Endothelial cell of umbilical vein (primary cell): ENCODE results near the gene PDLIM1. TPM values are rescaled to one million over a fixed set of nuclear protein-coding genes. Genes with fewer than 3 reads are reported as not detected.

Source experiments
- BruUV-seq: library from RNA; stranded (reverse); fragments of 400-500 nt; replicated peaks from 2 replicates; lab custom pipeline; 2021; lab: Mats Ljungman, UMichigan
- CTCF ChIA-PET: fragments of 300-600, 350-600 bp; sonication (Branson Sonifier 250); formaldehyde crosslinking; loops from one replicate; lab custom pipeline; 2021; ENCODE audit warnings: antibody characterized with exemption, inconsistent platforms; lab: Charles Lee
- POLR2A ChIA-PET: fragments of 300-600, 350-600 bp; sonication (Branson Sonifier 250); formaldehyde crosslinking; loops from one replicate; lab custom pipeline; 2021; ENCODE audit warnings: antibody characterized with exemption, inconsistent platforms; lab: Charles Lee
- DNase-seq: peaks from one replicate; pipeline ENCODE4 v3.0.0-alpha.2; 2011; ENCODE audit warnings: low read depth, low spot score
- FAIRE-seq: peaks from 2 replicates; lab custom pipeline; 2011; peaks lifted over from hg19 to GRCh38; lab: Jason Lieb, UNC
- H2AFZ ChIP-seq: 2 replicates; pipeline ENCODE4 v1.6.0; 2012; ENCODE audit warnings: low read depth, low read length, control low read depth, inconsistent platforms
- H3K27ac ChIP-seq: 2 replicates; pipeline ENCODE4 v1.5.1; 2011; ENCODE audit warnings: low read depth, mild to moderate bottlenecking, control low read depth, low read length, moderate library complexity; ENCODE audit not compliant: insufficient read depth
- H3K27me3 ChIP-seq, 2 experiments: 2 replicates each; pipeline versions ENCODE4 v1.6.0 to v1.6.1; 2011; ENCODE audit warnings: low read length in 2 of 2, mixed read lengths in 1 of 2; ENCODE audit not compliant: control insufficient read depth in 2 of 2, insufficient read depth in 2 of 2
- H3K36me3 ChIP-seq, 2 experiments: 2 replicates in 1 of 2; 3 replicates in 1 of 2; pipeline ENCODE4 v1.5.1; 2011; ENCODE audit warnings: low read length in 2 of 2, mild to moderate bottlenecking in 1 of 2, moderate library complexity in 1 of 2; ENCODE audit not compliant: control insufficient read depth in 2 of 2, insufficient read depth in 2 of 2; ENCODE audit errors: extremely low read depth in 1 of 2
- H3K4me1 ChIP-seq: 3 replicates; pipeline ENCODE4 v1.5.1; 2011; ENCODE audit warnings: mild to moderate bottlenecking, low read length; ENCODE audit not compliant: control insufficient read depth, insufficient read depth; ENCODE audit errors: extremely low read depth
- H3K4me2 ChIP-seq: 2 replicates; pipeline ENCODE4 v1.6.1; 2011; ENCODE audit warnings: low read length, control low read depth, mixed read lengths; ENCODE audit not compliant: insufficient read depth
- H3K4me3 ChIP-seq, 3 experiments: fragments of 200-600 bp in 1 of 3; sonication (generic), shearing (Covaris generic) in 1 of 3; replicated peaks in 1 of 3; 2 replicates each; pipeline ENCODE4 v1.5.1; 2011 to 2016; ENCODE audit warnings: control low read depth in 3 of 3, low read length in 3 of 3, mild to moderate bottlenecking in 2 of 3, inconsistent platforms in 1 of 3, low read depth in 1 of 3, moderate library complexity in 1 of 3; ENCODE audit not compliant: insufficient read depth in 1 of 3
- H3K79me2 ChIP-seq: 2 replicates; pipeline ENCODE4 v1.6.0; 2012; ENCODE audit warnings: low read length, inconsistent platforms; ENCODE audit not compliant: control insufficient read depth, insufficient read depth
- H3K9ac ChIP-seq: replicated peaks from 2 replicates; pipeline ENCODE3; 2011; ENCODE audit warnings: low read length, control low read depth; ENCODE audit not compliant: insufficient read depth; ENCODE audit errors: extremely low read depth
- H3K9me1 ChIP-seq: replicated peaks from 3 replicates; pipeline ENCODE4 v1.6.0; 2011; ENCODE audit warnings: mild to moderate bottlenecking, low read length; ENCODE audit not compliant: control insufficient read depth, insufficient read depth; ENCODE audit errors: extremely low read depth
- H3K9me3 ChIP-seq: replicated peaks from 2 replicates; pipeline ENCODE4 v1.5.1; 2012; ENCODE audit warnings: low read length, inconsistent platforms; ENCODE audit not compliant: control insufficient read depth, insufficient read depth
- H4K20me1 ChIP-seq: replicated peaks from 2 replicates; pipeline ENCODE3; 2011; ENCODE audit warnings: mild to moderate bottlenecking, low read length; ENCODE audit not compliant: control insufficient read depth, insufficient read depth; ENCODE audit errors: extremely low read depth
- CTCF ChIP-seq, 2 donors: IDR thresholded peaks; 1 replicate in 1 of 2; 2 replicates in 1 of 2; pipeline ENCODE4 v1.5.1; 2011; ENCODE audit warnings: low read length in 2 of 2, mild to moderate bottlenecking in 2 of 2, moderate library complexity in 2 of 2, control low read depth in 1 of 2, inconsistent platforms in 1 of 2, low read depth in 1 of 2; ENCODE audit not compliant: insufficient read depth in 1 of 2; ENCODE audit errors: extremely low read depth in 1 of 2
- EZH2 ChIP-seq: IDR thresholded peaks from 2 replicates; pipeline ENCODE4 v1.6.1; 2012; ENCODE audit warnings: borderline replicate concordance, low read depth, mild to moderate bottlenecking, moderate library complexity, low read length, inconsistent platforms; ENCODE audit not compliant: severe bottlenecking
- FOS ChIP-seq: IDR thresholded peaks from 2 replicates; pipeline ENCODE4 v1.6.1; 2011; ENCODE audit warnings: mild to moderate bottlenecking, low read length, moderate library complexity, borderline replicate concordance; ENCODE audit not compliant: insufficient read depth
- GATA2 ChIP-seq: IDR thresholded peaks from 2 replicates; pipeline ENCODE4 v1.7.0; 2011; ENCODE audit warnings: low read depth, mild to moderate bottlenecking, moderate library complexity, mixed read lengths, low read length; ENCODE audit not compliant: insufficient read length, insufficient read depth
- JUN ChIP-seq: IDR thresholded peaks from 2 replicates; pipeline ENCODE4 v1.6.1; 2011; ENCODE audit warnings: borderline replicate concordance, low read depth; ENCODE audit not compliant: insufficient read length, insufficient read depth
- POLR2A ChIP-seq: IDR thresholded peaks from 2 replicates; pipeline ENCODE4 v1.6.1; 2012; ENCODE audit warnings: low read depth, mild to moderate bottlenecking, control low read depth, low read length
- POLR2AphosphoS5 ChIP-seq: IDR thresholded peaks from 2 replicates; pipeline ENCODE4 v1.6.1; 2012; ENCODE audit warnings: low read depth, mild to moderate bottlenecking, control low read depth, low read length, moderate library complexity; ENCODE audit not compliant: insufficient read depth
- dilution Hi-C: fragments of 300-500 bp; cut with MboI; formaldehyde crosslinking; loops from one replicate; pipeline ENCODE4 v1.15.0; 2019; ENCODE audit warnings: low sequenced_read_pairs; ENCODE audit not compliant: extremely low pct_ligation_motif_present
- intact Hi-C: fragments of 100-400 bp; cut with micrococcal nuclease; formaldehyde crosslinking; loops from one replicate; pipeline ENCODE4 v1.10.0; 2022
- polyA plus RNA-seq, 4 experiments: library from polyadenylated mRNA; depleted of rRNA in 3 of 4; stranded (reverse) in 3 of 4; unstranded in 1 of 4; fragments of >200 nt; gene quantifications; 2 replicates each; pipeline versions ENCODE4 v1.2.1 to v1.2.3, GENCODE V29; 2011 to 2012; ENCODE audit warnings: missing spikeins in 1 of 4
- total RNA-seq: library from RNA; stranded (reverse); gene quantifications from 2 replicates; pipeline ENCODE4 v1.2.3, GENCODE V29; 2021
- TF ChIP-seq, protein P1 (sequence below): IDR thresholded peaks from 2 replicates; pipeline ENCODE4 v1.6.1; 2011; ENCODE audit not compliant: insufficient read depth, insufficient read length

The PDLIM1 gene
- total and polyA plus RNA-seq, 2 donors (not counting 3 experiments of a cell fraction or from before 2014, with no cell fraction given), result 91.1 to 122 TPM

- DNase-seq (no peak), FAIRE-seq (no peak)
- dilution Hi-C loops (no loop called here), intact Hi-C loops (loop anchor here (1.0 kb wide), 4 partner anchors 26 to 88 kb away; no protein-coding TSS in a partner anchor)
- TF ChIP-seq CTCF (IDR thresholded peaks at IDR 0.05; ENCODE audit: extremely low read depth in 1 of 2, insufficient read depth in 1 of 2, low read depth in 1 of 2, low read length in 2 of 2) (no peak), POLR2A (no peak), JUN (no peak), GATA2 (no peak), FOS (no peak), EZH2 (no peak), POLR2AphosphoS5 (peak; percentile 5)
- TF ChIP-seq, protein P1, sequence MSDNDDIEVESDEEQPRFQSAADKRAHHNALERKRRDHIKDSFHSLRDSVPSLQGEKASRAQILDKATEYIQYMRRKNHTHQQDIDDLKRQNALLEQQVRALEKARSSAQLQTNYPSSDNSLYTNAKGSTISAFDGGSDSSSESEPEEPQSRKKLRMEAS, result no peak
- H3K4me2 ChIP-seq, result peak overlapping the region; percentile 62
- H3K79me2 ChIP-seq, result no peaks in the 10 kb centered on the region
- H3K9me3 ChIP-seq, result no peaks in the 10 kb centered on the region
- H3K9ac ChIP-seq, result peak overlapping the region; percentile 62
- no peaks in the 10 kb centered on the region for H4K20me1 ChIP-seq
- no peaks in the 10 kb centered on the region for H3K27me3 ChIP-seq
- peak overlapping the region; percentile 96 for H3K27ac ChIP-seq
- peaks cover 30% of the 10 kb centered on the region for H3K4me1 ChIP-seq
- CTCF ChIA-PET, result interaction anchor here (2.2 to 2.3 kb wide), 2 partner anchors 26 to 88 kb away, joined by 7 to 9 read pairs; no protein-coding TSS in a partner anchor
- H3K9me1 ChIP-seq, result no peaks in the 10 kb centered on the region
- H3K36me3 ChIP-seq, result no peaks in the 10 kb centered on the region
- peak overlapping the region; percentile 76 for H2AFZ ChIP-seq
- BruUV-seq, result TSS peak; percentile 98
- no peak overlapping the region for H3K4me3 ChIP-seq
- POLR2A ChIA-PET, result no interaction called here
Measured at GRCh38 chr10:95334805-95335144, 44.0 kb upstream of the PDLIM1 start.
